MCF 10A (cell line): ENCODE measurements around the gene NR2F2. TPM values are rescaled to one million over a fixed set of nuclear protein-coding genes. Genes with fewer than 3 reads are reported as not detected.
A peak's percentile ranks its signal among the peaks of the same experiment; 100 is the strongest.

Source experiments
- BruUV-seq: library from RNA; stranded (reverse); fragments of 400-500 nt; replicated peaks from 2 replicates; lab custom pipeline; 2021; lab: Mats Ljungman, UMichigan
- CTCF ChIA-PET: fragments of 300-600 bp; sonication (Branson Sonifier 250); formaldehyde crosslinking; extraction: SDS; loops from one replicate; lab custom pipeline; 2021; ENCODE audit warnings: antibody characterized with exemption, inconsistent platforms; lab: Yijun Ruan, JAX
- POLR2A ChIA-PET: fragments of 300-600, 350-650 bp; sonication (Branson Sonifier 250); formaldehyde crosslinking; extraction: SDS; loops from one replicate; lab custom pipeline; 2020; ENCODE audit warnings: antibody characterized with exemption, inconsistent platforms; lab: Yijun Ruan, JAX
- DNase-seq: peaks from one replicate; pipeline ENCODE4 v3.0.0-alpha.2; 2018; ENCODE audit not compliant: unreplicated experiment
- H3K27ac Mint-ChIP-seq: one replicate; pipeline ENCODE4 v1.8.0; 2022; ENCODE audit warnings: mild to moderate bottlenecking, low read depth, mixed read lengths; ENCODE audit not compliant: unreplicated experiment
- H3K27me3 Mint-ChIP-seq: one replicate; pipeline ENCODE4 v1.8.0; 2022; ENCODE audit warnings: mixed read lengths; ENCODE audit not compliant: insufficient read depth, unreplicated experiment
- H3K36me3 Mint-ChIP-seq: one replicate; pipeline ENCODE4 v1.8.0; 2022; ENCODE audit warnings: mild to moderate bottlenecking, moderate library complexity, mixed read lengths; ENCODE audit not compliant: insufficient read depth, unreplicated experiment
- H3K4me1 Mint-ChIP-seq: one replicate; pipeline ENCODE4 v1.8.0; 2022; ENCODE audit warnings: mixed read lengths; ENCODE audit not compliant: insufficient read depth, unreplicated experiment
- H3K4me3 Mint-ChIP-seq: one replicate; pipeline ENCODE4 v1.8.0; 2022; ENCODE audit warnings: mild to moderate bottlenecking, moderate library complexity, mixed read lengths; ENCODE audit not compliant: unreplicated experiment
- H3K9me3 Mint-ChIP-seq: one replicate; pipeline ENCODE4 v1.8.0; 2022; ENCODE audit warnings: mixed read lengths; ENCODE audit not compliant: unreplicated experiment
- intact Hi-C: fragments of 100-400 bp; cut with micrococcal nuclease; formaldehyde crosslinking; loops from 2 replicates; pipeline ENCODE4 v1.14.1; 2022
- total RNA-seq: library from RNA; stranded (reverse); gene quantifications from 2 replicates; pipeline ENCODE4 v1.2.3, GENCODE V29; 2022
- TF ChIP-seq, protein P1 (sequence below): fragments of 200-600 bp; IDR thresholded peaks from one replicate; pipeline ENCODE4 v1.8.0; 2022; ENCODE audit warnings: antibody characterized with exemption, mild to moderate bottlenecking; ENCODE audit not compliant: unreplicated experiment

Gene NR2F2
- total RNA-seq, 1 experiment from 2014 or later, result 10.9 TPM

- Mint-ChIP-seq H3K9me3 (no peaks in the 10 kb centered on the region), H3K36me3 (no peaks in the 10 kb centered on the region), H3K4me3 (no peak overlapping the region), H3K27ac (no peak overlapping the region), H3K4me1 (peaks cover 15% of the 10 kb centered on the region), H3K27me3 (no peaks in the 10 kb centered on the region)
- TF ChIP-seq, protein P1, sequence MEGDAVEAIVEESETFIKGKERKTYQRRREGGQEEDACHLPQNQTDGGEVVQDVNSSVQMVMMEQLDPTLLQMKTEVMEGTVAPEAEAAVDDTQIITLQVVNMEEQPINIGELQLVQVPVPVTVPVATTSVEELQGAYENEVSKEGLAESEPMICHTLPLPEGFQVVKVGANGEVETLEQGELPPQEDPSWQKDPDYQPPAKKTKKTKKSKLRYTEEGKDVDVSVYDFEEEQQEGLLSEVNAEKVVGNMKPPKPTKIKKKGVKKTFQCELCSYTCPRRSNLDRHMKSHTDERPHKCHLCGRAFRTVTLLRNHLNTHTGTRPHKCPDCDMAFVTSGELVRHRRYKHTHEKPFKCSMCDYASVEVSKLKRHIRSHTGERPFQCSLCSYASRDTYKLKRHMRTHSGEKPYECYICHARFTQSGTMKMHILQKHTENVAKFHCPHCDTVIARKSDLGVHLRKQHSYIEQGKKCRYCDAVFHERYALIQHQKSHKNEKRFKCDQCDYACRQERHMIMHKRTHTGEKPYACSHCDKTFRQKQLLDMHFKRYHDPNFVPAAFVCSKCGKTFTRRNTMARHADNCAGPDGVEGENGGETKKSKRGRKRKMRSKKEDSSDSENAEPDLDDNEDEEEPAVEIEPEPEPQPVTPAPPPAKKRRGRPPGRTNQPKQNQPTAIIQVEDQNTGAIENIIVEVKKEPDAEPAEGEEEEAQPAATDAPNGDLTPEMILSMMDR, result no peak
- POLR2A ChIA-PET, result no interaction called here
- no TSS peak for BruUV-seq
- no peak for DNase-seq
- CTCF ChIA-PET, result no interaction called here
- intact Hi-C loops, result no loop called here
These were observed 21.3 kb upstream of the NR2F2 start for GRCh38 chr15:96309143-96309660.

DNA sequence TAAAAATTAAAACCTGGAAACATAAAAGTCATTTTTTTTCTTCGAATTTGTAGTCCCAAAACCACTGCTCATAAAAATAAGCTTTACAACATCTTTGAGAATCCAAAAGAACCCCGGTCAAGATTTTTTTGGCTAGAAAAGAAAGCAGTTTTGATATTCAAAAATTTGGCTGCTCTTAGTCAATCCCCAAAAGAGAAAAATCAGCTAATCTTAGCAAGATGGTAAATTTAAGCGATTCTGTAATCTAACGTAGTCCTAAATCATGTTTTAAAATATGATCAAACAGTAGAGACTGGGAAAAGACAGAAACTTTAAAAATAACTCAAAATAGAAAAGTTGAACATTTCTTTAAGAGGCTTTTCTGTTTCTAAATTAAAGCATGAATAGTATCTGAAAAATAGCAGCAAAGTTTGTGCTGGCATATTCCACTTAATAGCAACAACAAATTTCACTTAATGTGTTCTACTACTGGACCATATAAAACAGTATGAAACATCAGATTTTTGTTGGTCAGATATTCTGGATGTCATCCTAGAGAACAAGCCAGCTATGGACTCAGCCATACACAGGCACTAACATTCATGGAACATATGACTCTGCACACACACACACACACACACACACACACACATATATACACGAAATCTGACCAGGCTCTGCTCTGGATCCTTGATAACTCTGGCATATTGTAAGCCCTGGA is 19.1 kb upstream of the NR2F2 start:
- TF ChIP-seq, protein P1, result no peak
- no peak for DNase-seq
- POLR2A ChIA-PET, result interaction anchor here (0.6 to 1.2 kb wide), 7 partner anchors 9 to 1464 kb away, joined by 3 to 4 read pairs (median 3); no protein-coding TSS in a partner anchor
- no peaks in the 10 kb centered on the region for H3K36me3 Mint-ChIP-seq
- no TSS peak for BruUV-seq
- H3K9me3 Mint-ChIP-seq, result no peaks in the 10 kb centered on the region
- peaks cover 15% of the 10 kb centered on the region for H3K4me1 Mint-ChIP-seq
- CTCF ChIA-PET, result interaction anchor here (0.5 to 1.0 kb wide), 2 partner anchors 724 to 1051 kb away, joined by 4 to 6 read pairs; no protein-coding TSS in a partner anchor
- intact Hi-C loops, result no loop called here
- H3K27ac Mint-ChIP-seq, result no peak overlapping the region
- no peak overlapping the region for H3K4me3 Mint-ChIP-seq
- no peaks in the 10 kb centered on the region for H3K27me3 Mint-ChIP-seq

DNA sequence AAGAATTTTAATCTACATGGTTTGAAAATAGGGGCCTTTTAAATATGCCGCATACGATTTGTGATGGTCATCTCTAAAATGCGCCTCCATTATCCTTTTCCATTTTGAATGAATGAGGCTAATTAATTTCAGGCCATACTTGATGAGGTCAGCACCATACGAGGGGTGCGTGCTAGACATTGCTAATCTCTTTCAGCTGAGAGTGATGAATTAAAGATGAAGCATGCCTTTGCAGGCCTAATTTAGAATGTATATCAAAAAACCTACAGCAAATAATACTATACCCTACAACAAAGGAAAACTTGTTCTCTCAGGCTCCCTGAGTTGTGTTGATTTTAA is 18.6 kb upstream of the NR2F2 start:
- TF ChIP-seq, protein P1, result no peak
- Mint-ChIP-seq H3K27ac (no peak overlapping the region), H3K4me3 (no peak overlapping the region), H3K4me1 (peaks cover 15% of the 10 kb centered on the region), H3K27me3 (no peaks in the 10 kb centered on the region), H3K36me3 (no peaks in the 10 kb centered on the region), H3K9me3 (no peaks in the 10 kb centered on the region)
- ChIA-PET POLR2A (interaction anchor here (0.7 to 1.4 kb wide), 9 partner anchors 14 to 1464 kb away, joined by 3 to 9 read pairs (median 4); no protein-coding TSS in a partner anchor), CTCF (interaction anchor here (0.5 to 0.7 kb wide), 2 partner anchors 342 to 646 kb away, joined by 3 to 6 read pairs; no protein-coding TSS in a partner anchor)
- DNase-seq, result no peak
- no TSS peak for BruUV-seq
- intact Hi-C loops, result no loop called here

DNA sequence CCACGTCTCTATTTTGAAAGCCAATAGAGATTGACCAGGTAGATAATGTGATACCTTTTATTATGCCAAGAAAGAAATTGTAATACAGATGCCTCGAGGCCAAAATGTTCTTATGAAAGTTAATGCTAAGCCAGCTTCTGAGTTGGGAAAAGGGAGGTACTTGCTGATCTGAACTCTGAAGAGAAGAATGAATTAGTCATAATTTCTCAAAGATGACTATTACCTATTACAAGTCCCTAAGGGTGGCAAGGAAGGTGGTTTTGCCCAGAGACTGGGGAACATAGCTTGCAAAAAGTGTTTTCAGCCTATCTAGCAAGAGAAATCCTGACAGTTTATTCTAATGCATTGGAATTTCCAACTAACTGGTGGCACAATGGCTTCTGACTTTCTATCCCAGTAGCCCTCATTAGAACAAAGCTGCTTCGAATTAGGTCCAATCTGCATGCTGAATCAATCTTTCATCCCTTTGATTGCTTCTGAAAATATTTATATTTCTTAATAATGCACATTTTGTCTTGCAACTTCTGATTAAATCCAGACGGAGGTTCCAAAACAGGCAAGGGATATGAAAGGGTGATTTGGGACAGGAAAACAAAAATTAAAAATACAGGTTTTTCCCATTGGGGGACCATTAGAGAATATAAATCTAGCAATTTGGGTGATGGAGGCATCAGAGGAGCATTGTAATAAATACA is 17.7 kb upstream of the NR2F2 start:
- peaks cover 15% of the 10 kb centered on the region for H3K4me1 Mint-ChIP-seq
- POLR2A ChIA-PET, result interaction anchor here (0.7 to 1.4 kb wide), 9 partner anchors 13 to 97 kb away, joined by 3 to 9 read pairs (median 4); no protein-coding TSS in a partner anchor
- intact Hi-C loops, result no loop called here
- no peaks in the 10 kb centered on the region for H3K9me3 Mint-ChIP-seq
- TF ChIP-seq, protein P1, result no peak
- H3K27me3 Mint-ChIP-seq, result no peaks in the 10 kb centered on the region
- CTCF ChIA-PET, result interaction anchor here (0.7 kb wide), 2 partner anchors 645 to 1083 kb away, joined by 3 read pairs; no protein-coding TSS in a partner anchor
- H3K36me3 Mint-ChIP-seq, result no peaks in the 10 kb centered on the region
- H3K4me3 Mint-ChIP-seq, result no peak overlapping the region
- DNase-seq, result peak; percentile 73
- no TSS peak for BruUV-seq
- no peak overlapping the region for H3K27ac Mint-ChIP-seq
